AG08395 (cell line): ENCODE measurements around the gene ENTPD1.
A peak's percentile ranks its signal among the peaks of the same experiment; 100 is the strongest.
"Not testable (repeated sequence)": the region's sequence is repeated elsewhere in the genome, so short reads cannot be mapped to it uniquely, and the experiment has no call there.

Experiments used
- DNase-seq: peaks from one replicate; pipeline ENCODE4 v3.0.0; 2012; ENCODE audit warnings: mixed read lengths, low spot score

The ENTPD1 gene

GRCh38 chr10:95866467-95866842 lies 110.5 kb downstream of the ENTPD1 start:
- DNase-seq: no peak

GRCh38 chr10:95867866-95868265 lies 111.9 kb downstream of the ENTPD1 start:
- no peak for DNase-seq

- DNase-seq: no peak
Observed at GRCh38 chr10:95872158-95872711, 116.3 kb downstream of the ENTPD1 start.

GRCh38 chr10:95873139-95873538 lies 117.2 kb downstream of the ENTPD1 start:
- DNase-seq: no peak

GRCh38 chr10:95873651-95874050 lies 117.7 kb downstream of the ENTPD1 start:
- no peak for DNase-seq

GRCh38 chr10:95874783-95875182 lies 118.8 kb downstream of the ENTPD1 start:
- not testable (repeated sequence) for DNase-seq

- no peak for DNase-seq
Observed at GRCh38 chr10:95876756-95877155, 120.8 kb downstream of the ENTPD1 start.

GRCh38 chr10:95877881-95878280 lies 121.9 kb downstream of the ENTPD1 start:
- no peak for DNase-seq

- DNase-seq: no peak
Observed at GRCh38 chr10:95880704-95881103, 124.7 kb downstream of the ENTPD1 start.

- DNase-seq: no peak
Observed at GRCh38 chr10:95881316-95881715, 125.4 kb downstream of the ENTPD1 start.

GRCh38 chr10:95889830-95890229 lies 133.9 kb downstream of the ENTPD1 start:
- no peak for DNase-seq

- DNase-seq: no peak
Observed at GRCh38 chr10:95896071-95896850, 140.3 kb downstream of the ENTPD1 start.

GRCh38 chr10:95905897-95906580 lies 150.1 kb downstream of the ENTPD1 start:
- not testable (repeated sequence) for DNase-seq

GRCh38 chr10:95906677-95907455 lies 150.9 kb downstream of the ENTPD1 start:
- DNase-seq: peak; percentile 45

- peak; percentile 91 for DNase-seq
Observed at GRCh38 chr10:95907456-95908253, 151.7 kb downstream of the ENTPD1 start, which contains the start of gene CC2D2B. Gene CC2D2B (plus strand): TSS chr10:95907975. CDS start chr10:95911324, 3,349 bp downstream.

GRCh38 chr10:95908450-95908849 lies 152.5 kb downstream of the ENTPD1 start:
- no peak for DNase-seq

GRCh38 chr10:95909561-95909960 lies 153.6 kb downstream of the ENTPD1 start:
- no peak for DNase-seq

GRCh38 chr10:95916039-95916438 lies 160.1 kb downstream of the ENTPD1 start:
- not testable (repeated sequence) for DNase-seq
